Measurements from ENCODE around the gene FOXO6.

DNA sequence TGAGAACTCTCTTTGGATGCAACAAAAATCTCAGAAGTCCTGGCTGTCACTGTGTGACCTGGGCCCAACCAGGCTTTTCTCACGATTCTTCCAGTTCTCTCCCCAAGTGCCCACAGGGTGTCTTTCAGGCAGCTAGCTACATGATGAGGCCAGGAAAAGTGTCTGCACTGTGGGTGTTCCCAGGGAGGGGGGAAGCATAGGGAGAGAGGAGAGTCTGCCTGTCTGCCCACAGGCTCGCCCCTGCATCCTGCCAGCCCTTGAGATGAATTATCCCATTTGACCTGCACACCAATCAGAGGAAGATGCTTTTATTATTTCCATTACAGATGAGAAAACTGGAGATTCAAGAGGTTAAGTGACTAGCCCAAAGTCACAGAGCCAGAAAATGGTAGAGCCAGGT is 27.8 kb downstream of the FOXO6 start:
- TF ChIP-seq, protein P1, sequence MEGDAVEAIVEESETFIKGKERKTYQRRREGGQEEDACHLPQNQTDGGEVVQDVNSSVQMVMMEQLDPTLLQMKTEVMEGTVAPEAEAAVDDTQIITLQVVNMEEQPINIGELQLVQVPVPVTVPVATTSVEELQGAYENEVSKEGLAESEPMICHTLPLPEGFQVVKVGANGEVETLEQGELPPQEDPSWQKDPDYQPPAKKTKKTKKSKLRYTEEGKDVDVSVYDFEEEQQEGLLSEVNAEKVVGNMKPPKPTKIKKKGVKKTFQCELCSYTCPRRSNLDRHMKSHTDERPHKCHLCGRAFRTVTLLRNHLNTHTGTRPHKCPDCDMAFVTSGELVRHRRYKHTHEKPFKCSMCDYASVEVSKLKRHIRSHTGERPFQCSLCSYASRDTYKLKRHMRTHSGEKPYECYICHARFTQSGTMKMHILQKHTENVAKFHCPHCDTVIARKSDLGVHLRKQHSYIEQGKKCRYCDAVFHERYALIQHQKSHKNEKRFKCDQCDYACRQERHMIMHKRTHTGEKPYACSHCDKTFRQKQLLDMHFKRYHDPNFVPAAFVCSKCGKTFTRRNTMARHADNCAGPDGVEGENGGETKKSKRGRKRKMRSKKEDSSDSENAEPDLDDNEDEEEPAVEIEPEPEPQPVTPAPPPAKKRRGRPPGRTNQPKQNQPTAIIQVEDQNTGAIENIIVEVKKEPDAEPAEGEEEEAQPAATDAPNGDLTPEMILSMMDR (IDR thresholded peaks at IDR 0.05; ENCODE audit: low read length) = no peak
- no peak for TF ChIP-seq EZH2 (IDR thresholded peaks at IDR 0.05; ENCODE audit: borderline replicate concordance, low read length)
